LNCaP clone FGC (cell line): ENCODE data around the gene DDO.

Source experiments
- DNase-seq: peaks from one replicate; pipeline ENCODE4 v3.0.0-alpha.2; 2011; ENCODE audit warnings: low read depth
- H3K4me3 ChIP-seq: 2 replicates; pipeline ENCODE4 v1.5.1; 2011; ENCODE audit warnings: mild to moderate bottlenecking, low read depth, low read length, control low read depth
- CTCF ChIP-seq: IDR thresholded peaks from 2 replicates; pipeline ENCODE4 v1.5.1; 2012; ENCODE audit warnings: mild to moderate bottlenecking; ENCODE audit not compliant: control insufficient read depth, insufficient read depth; ENCODE audit errors: extremely low read depth

The DDO gene

GRCh38 chr6:110369066-110369465, 46.3 kb downstream of the DDO start:
- DNase-seq: no peak
- TF ChIP-seq CTCF: no peak
- H3K4me3 ChIP-seq: no peak overlapping the region

GRCh38 chr6:110368284-110368683, 47.1 kb downstream of the DDO start:
- no peak for DNase-seq
- H3K4me3 ChIP-seq: no peak overlapping the region
- no peak for TF ChIP-seq CTCF

GRCh38 chr6:110367825-110368224, 47.5 kb downstream of the DDO start:
- no peak for TF ChIP-seq CTCF
- no peak overlapping the region for H3K4me3 ChIP-seq
- DNase-seq: no peak

- H3K4me3 ChIP-seq: no peak overlapping the region
- no peak for TF ChIP-seq CTCF
- no peak for DNase-seq
These were observed 48.4 kb downstream of the DDO start for GRCh38 chr6:110366975-110367374.

- DNase-seq: no peak
- TF ChIP-seq CTCF: no peak
- H3K4me3 ChIP-seq: no peak overlapping the region
These were observed 49.1 kb downstream of the DDO start for GRCh38 chr6:110366256-110366655.

GRCh38 chr6:110364364-110365105, 50.8 kb downstream of the DDO start:
- DNase-seq: no peak
- H3K4me3 ChIP-seq: no peak overlapping the region
- no peak for TF ChIP-seq CTCF

GRCh38 chr6:110363748-110364147, 51.6 kb downstream of the DDO start:
- no peak overlapping the region for H3K4me3 ChIP-seq
- DNase-seq: peak; percentile 6
- TF ChIP-seq CTCF: no peak
